ENCODE data around the gene HPSE.
"Not testable (repeated sequence)": the region's sequence is repeated elsewhere in the genome, so short reads cannot be mapped to it uniquely, and the experiment has no call there.

GRCh38 chr4:83288381-83288780 is 46.3 kb downstream of the HPSE start:
- TF ChIP-seq USF2 (IDR thresholded peaks at IDR 0.05; ENCODE audit: borderline replicate concordance, low read depth, low read length); MAX (IDR thresholded peaks at IDR 0.05; ENCODE audit: low read depth); EP300 (IDR thresholded peaks at IDR 0.05; ENCODE audit: borderline replicate concordance in 1 of 2, low read depth in 1 of 2, low read length in 1 of 2); CTCF (IDR thresholded peaks at IDR 0.05); YY1 (IDR thresholded peaks at IDR 0.05; ENCODE audit: low read depth); RCOR1 (IDR thresholded peaks at IDR 0.05; ENCODE audit: low read length): not testable (repeated sequence)
